Measurements from ENCODE around the gene PROCA1.

- TF ChIP-seq CTCF (IDR thresholded peaks at IDR 0.05) (no peak), SIN3A (IDR thresholded peaks at IDR 0.05; ENCODE audit: borderline replicate concordance, insufficient read depth, low read depth, low read length) (peak; percentile 87; the same call in 1 of the 2 replicates), POLR2AphosphoS5 (IDR thresholded peaks at IDR 0.05; ENCODE audit: low read depth, low read length) (peak; percentile 97)
Measured at GRCh38 chr17:28710861-28711722, 596 bp downstream of the PROCA1 start.
